K562 (cell line): Measurements from ENCODE around the gene PIEZO2. TPM values are rescaled to one million over a fixed set of nuclear protein-coding genes. Genes with fewer than 3 reads are reported as not detected.

Experiments
- ATAC-seq: fragments of 200-7000 bp; cut with Tn5 transposase; 3 replicates; pipeline ENCODE4 v1.9.1; 2020; ENCODE audit warnings: moderate library complexity
- BruUV-seq: library from RNA; stranded (reverse); fragments of 400-500 nt; replicated peaks from 2 replicates; lab custom pipeline; 2021; lab: Mats Ljungman, UMichigan
- CTCF ChIA-PET: fragments of 300-600 bp; formaldehyde crosslinking; extraction: SDS; loops from one replicate; lab custom pipeline; 2021; ENCODE audit warnings: low intra/inter-chr PET ratio; lab: Yijun Ruan, JAX
- POLR2A ChIA-PET: fragments of 300-600, 350-650 bp; sonication (Branson Sonifier 250); formaldehyde crosslinking; extraction: SDS; loops from one replicate; lab custom pipeline; 2021; ENCODE audit warnings: antibody characterized with exemption, inconsistent platforms; lab: Yijun Ruan, JAX
- DNase-seq, 4 experiments: peaks; one replicate each; pipeline versions ENCODE4 v3.0.0 to v3.0.0-alpha.2; 2011 to 2018; ENCODE audit warnings: low spot score in 3 of 4, mixed read lengths in 3 of 4; ENCODE audit errors: extremely low read depth in 1 of 4
- FAIRE-seq: peaks from 2 replicates; lab custom pipeline; 2011; peaks lifted over from hg19 to GRCh38; lab: Jason Lieb, UNC
- H2AFZ ChIP-seq: 2 replicates; pipeline ENCODE4 v1.6.0; 2011; ENCODE audit warnings: low read depth, low read length, control low read depth, inconsistent platforms
- H3K27ac ChIP-seq: fragments of 200-600 bp; 3 replicates; pipeline ENCODE4 v1.8.0; 2011; ENCODE audit warnings: low read depth, mild to moderate bottlenecking, control low read depth, inconsistent platforms, low read length, moderate library complexity, mixed read lengths; ENCODE audit errors: extremely low read depth
- H3K27me3 ChIP-seq, 2 experiments: fragments of 300-600 bp in 1 of 2; 2 replicates in 1 of 2; 3 replicates in 1 of 2; pipeline versions ENCODE4 v1.6.0 to v1.8.0; 2011; ENCODE audit warnings: inconsistent platforms in 2 of 2, low read length in 2 of 2, mild to moderate bottlenecking in 1 of 2, mixed read lengths in 1 of 2, moderate library complexity in 1 of 2; ENCODE audit not compliant: control insufficient read depth in 2 of 2, insufficient read depth in 2 of 2
- H3K36me3 ChIP-seq: fragments of 300-600 bp; 3 replicates; pipeline ENCODE4 v1.8.0; 2011; ENCODE audit warnings: mild to moderate bottlenecking, low read length, inconsistent platforms; ENCODE audit not compliant: control insufficient read depth, insufficient read depth
- H3K4me1 ChIP-seq, 2 experiments: fragments of 200-600 bp in 1 of 2; replicated peaks in 1 of 2; 2 replicates in 1 of 2; 3 replicates in 1 of 2; pipeline versions ENCODE4 v1.5.1 to v1.8.0; 2011; ENCODE audit warnings: inconsistent platforms in 2 of 2, low read length in 2 of 2, mild to moderate bottlenecking in 1 of 2, mixed read lengths in 1 of 2, moderate library complexity in 1 of 2; ENCODE audit not compliant: control insufficient read depth in 2 of 2, insufficient read depth in 2 of 2
- H3K4me2 ChIP-seq: 2 replicates; pipeline ENCODE4 v1.6.1; 2011; ENCODE audit warnings: low read length, control low read depth, inconsistent platforms, mixed read lengths; ENCODE audit not compliant: insufficient read depth
- H3K4me3 ChIP-seq: fragments of 200-600 bp; sonication (generic), shearing (Covaris generic); 2 replicates; pipeline ENCODE4 v1.5.1; 2016; ENCODE audit warnings: control low read depth, inconsistent platforms
- H3K79me2 ChIP-seq: fragments of 200-600 bp; 3 replicates; pipeline ENCODE4 v1.8.0; 2011; ENCODE audit warnings: low read length, inconsistent platforms; ENCODE audit not compliant: control insufficient read depth, insufficient read depth
- H3K9ac ChIP-seq, 2 experiments: 2 replicates each; pipeline versions ENCODE4 v1.6.0 to v1.6.1; 2011; ENCODE audit warnings: low read depth in 2 of 2, low read length in 2 of 2, control low read depth in 1 of 2, inconsistent platforms in 1 of 2, mild to moderate bottlenecking in 1 of 2, mixed read lengths in 1 of 2; ENCODE audit not compliant: insufficient read depth in 1 of 2
- H3K9me1 ChIP-seq: one replicate; pipeline ENCODE4 v1.6.0; 2011; ENCODE audit warnings: inconsistent platforms, mild to moderate bottlenecking, low read length, moderate library complexity; ENCODE audit not compliant: control insufficient read depth, insufficient read depth
- H3K9me3 ChIP-seq: replicated peaks from 2 replicates; pipeline ENCODE4 v1.5.1; 2011; ENCODE audit warnings: low read depth, low read length, inconsistent platforms; ENCODE audit not compliant: control insufficient read depth, insufficient read depth
- H4K20me1 ChIP-seq: replicated peaks from 2 replicates; pipeline ENCODE4 v1.6.1; 2011; ENCODE audit warnings: low read length, inconsistent platforms, mixed read lengths; ENCODE audit not compliant: control insufficient read depth, insufficient read depth
- ARHGAP35 ChIP-seq: fragments of 450-650 bp; IDR thresholded peaks from 2 replicates; pipeline ENCODE4 v1.6.1; 2018; ENCODE audit not compliant: partially characterized antibody
- BCL6 ChIP-seq: fragments of 250-450 bp; sonication (Bioruptor Pico); IDR thresholded peaks from 2 replicates; pipeline ENCODE4 v1.4.0; 2020
- CEBPB ChIP-seq: fragments of 450-650 bp; IDR thresholded peaks from 2 replicates; pipeline ENCODE4 v1.6.1; 2016; ENCODE audit warnings: missing genetic modification characterization, missing compliant biosample characterization
- CREM ChIP-seq: IDR thresholded peaks from 2 replicates; pipeline ENCODE4 v1.6.1; 2014; ENCODE audit warnings: antibody characterized with exemption, low read depth
- EP300 ChIP-seq: IDR thresholded peaks from 2 replicates; pipeline ENCODE4 v1.6.1; 2012; ENCODE audit warnings: low read length, improper control_type of control experiment
- ERF ChIP-seq: fragments of 450-650 bp; formaldehyde crosslinking; IDR thresholded peaks from 2 replicates; pipeline ENCODE4 v1.4.0; 2020; ENCODE audit warnings: mild to moderate bottlenecking, mixed read lengths
- FOS ChIP-seq: IDR thresholded peaks from 3 replicates; pipeline ENCODE4 v1.6.1; 2011; ENCODE audit not compliant: insufficient read length; ENCODE audit errors: extremely low read depth
- FOXK1 ChIP-seq: sonication (generic); formaldehyde crosslinking; IDR thresholded peaks from 2 replicates; pipeline ENCODE4 v1.8.0; 2022; ENCODE audit warnings: missing genetic modification reagents, mild to moderate bottlenecking, borderline replicate concordance
- FUS ChIP-seq: fragments of 200-400 bp; formaldehyde crosslinking; optimal IDR thresholded peaks from 2 replicates; pipeline ENCODE3; 2017; ENCODE audit warnings: low read depth, low read length
- GABPB1 ChIP-seq: sonication (generic); formaldehyde crosslinking; IDR thresholded peaks from 2 replicates; pipeline ENCODE4 v1.8.0; 2022; ENCODE audit warnings: mild to moderate bottlenecking, missing genetic modification reagents
- MLLT1 ChIP-seq, 2 experiments: fragments of 450-650 bp; IDR thresholded peaks; 2 replicates each; pipeline ENCODE4 v1.6.1; 2016
- NFATC3 ChIP-seq: fragments of 450-650 bp; IDR thresholded peaks from 2 replicates; pipeline ENCODE4 v1.6.1; 2017; ENCODE audit warnings: mild to moderate bottlenecking
- STAT6 ChIP-seq: sonication (generic); formaldehyde crosslinking; IDR thresholded peaks from 2 replicates; pipeline ENCODE4 v1.8.1; 2023; ENCODE audit warnings: mild to moderate bottlenecking, missing genetic modification reagents
- ZEB2 ChIP-seq: fragments of 450-650 bp; IDR thresholded peaks from 2 replicates; pipeline ENCODE4 v1.6.1; 2016
- ZNF263 ChIP-seq: sonication (generic); formaldehyde crosslinking; IDR thresholded peaks from 2 replicates; pipeline ENCODE4 v1.8.0; 2022; ENCODE audit warnings: mild to moderate bottlenecking, missing genetic modification reagents, borderline replicate concordance
- WGBS: fragments of 100-300 bp; shearing (Covaris generic); methylation state at CpG from one replicate; pipeline ENCODE4 v1.1.6; 2016; ENCODE audit warnings: low coverage, mixed read lengths; ENCODE audit not compliant: insufficient coverage; ENCODE audit errors: missing lambda C conversion rate; 5-methylcytosine and 5-hydroxymethylcytosine counted together
- in situ Hi-C: fragments of 300-500 bp; cut with MboI; formaldehyde crosslinking; loops from 4 replicates; pipeline ENCODE4 v1.15.0; 2018; ENCODE audit warnings: inconsistent platforms, mixed read lengths
- intact Hi-C: fragments of 100-400 bp; cut with micrococcal nuclease; formaldehyde crosslinking; loops from 2 replicates; pipeline ENCODE4 v1.14.2; 2022
- polyA plus RNA-seq, 8 experiments: library from polyadenylated mRNA; depleted of rRNA in 4 of 8; stranded (reverse) in 5 of 8; unstranded in 3 of 8; fragments of >200 nt; fragmentation: Nextera tagmentation in 2 of 8; fragmentation: Illumina TruSeq in 1 of 8; extraction: Ambion mirVana in 2 of 8; extraction: Trizol in 1 of 8; gene quantifications; 2 replicates each; pipeline versions ENCODE4 v1.2.1 to v1.2.3, GENCODE V29; 2011 to 2014; ENCODE audit warnings: inconsistent platforms in 1 of 8, missing spikeins in 1 of 8
- total RNA-seq, 7 experiments: library from RNA; depleted of rRNA in 6 of 7; stranded (reverse); fragments of >200 nt in 6 of 7; fragmentation: Illumina TruSeq in 2 of 7; extraction: Trizol in 2 of 7; gene quantifications; 2 replicates each; pipeline versions ENCODE4 v1.2.1 to v1.2.3, GENCODE V29; 2011 to 2021; ENCODE audit warnings: low replicate concordance in 1 of 7

The PIEZO2 gene
- total and polyA plus RNA-seq, 9 of the 15 experiments (the other 6 are each of a cell fraction or from before 2014, with no cell fraction given): 0.54 to 4.1 (median 2.0) TPM

GRCh38 chr18:11112286-11112685 is 37.1 kb downstream of the PIEZO2 start (continued):
- TF ChIP-seq NFATC3 (no peak), EP300 (no peak), STAT6 (CRISPR knock-in tag) (no peak), FOS (no peak), MLLT1 (IDR thresholded peaks at IDR 0.05) (no peak)

GRCh38 chr18:11110509-11110908 is 38.9 kb downstream of the PIEZO2 start:
- no peaks in the 10 kb centered on the region for H3K9me3 ChIP-seq

More at GRCh38 chr18:11110509-11110908, 38.9 kb downstream of the PIEZO2 start:
- no peak for FAIRE-seq
- peaks cover 2 to 5% of the 10 kb centered on the region in 2 experiments; a peak in 2 of 5 replicates for H3K27me3 ChIP-seq
- TF ChIP-seq GABPB1 (CRISPR knock-in tag): no peak
- TF ChIP-seq ARHGAP35: no peak
- no peak for TF ChIP-seq ERF
- no peak for TF ChIP-seq ZNF263 (CRISPR knock-in tag)
- TF ChIP-seq FOXK1: no peak
- TF ChIP-seq BCL6 (CRISPR knock-in tag): no peak
- no peak for TF ChIP-seq ZEB2
- no peak for TF ChIP-seq FUS
- TF ChIP-seq CEBPB: no peak
- no peak for TF ChIP-seq CREM
- TF ChIP-seq, all 486 proteins: peak for 0
- no peak overlapping the region for H3K27ac ChIP-seq
- BruUV-seq: no TSS peak
- H3K4me3 ChIP-seq: no peak overlapping the region
- no peak for ATAC-seq
- no peaks in the 10 kb centered on the region for H4K20me1 ChIP-seq
- H3K4me2 ChIP-seq: no peak overlapping the region
- H3K79me2 ChIP-seq: no peaks in the 10 kb centered on the region
- intact Hi-C loops (no loop called here), in situ Hi-C loops (no loop called here)
- no peaks in the 10 kb centered on the region for H3K36me3 ChIP-seq
- H3K9ac ChIP-seq: no peak overlapping the region
- 0% methylated on average over 11 of the region's 16 CpGs for WGBS
- H3K9me1 ChIP-seq: no peaks in the 10 kb centered on the region
- H3K4me1 ChIP-seq: no peaks in the 10 kb centered on the region
- POLR2A ChIA-PET: no interaction called here
- CTCF ChIA-PET: no interaction called here
- no peak for DNase-seq
- no peak overlapping the region for H2AFZ ChIP-seq
